AG04450 (cell line): Measurements from ENCODE around the gene GAB1. TPM values are rescaled to one million over a fixed set of nuclear protein-coding genes. Genes with fewer than 3 reads are reported as not detected.

Source experiments
- CTCF ChIA-PET: fragments of 300-600, 350-600 bp; formaldehyde crosslinking; extraction: SDS; loops from one replicate; lab custom pipeline; 2022; ENCODE audit warnings: antibody characterized with exemption, inconsistent platforms; lab: Charles Lee
- POLR2A ChIA-PET: fragments of 350-600 bp; formaldehyde crosslinking; extraction: SDS; loops from one replicate; lab custom pipeline; 2021; ENCODE audit warnings: antibody characterized with exemption, inconsistent platforms; lab: Yijun Ruan, JAX
- DNase-seq: peaks from one replicate; pipeline ENCODE4 v3.0.0-alpha.2; 2011; ENCODE audit warnings: low read depth, low spot score
- H3K27ac ChIP-seq: one replicate; pipeline ENCODE4 v1.5.1; 2012; ENCODE audit warnings: low read depth, low read length, control low read depth
- H3K27me3 ChIP-seq: one replicate; pipeline ENCODE4 v1.6.0; 2012; ENCODE audit warnings: low read length; ENCODE audit not compliant: control insufficient read depth, insufficient read depth
- H3K4me3 ChIP-seq: 2 replicates; pipeline ENCODE4 v1.5.1; 2011; ENCODE audit warnings: mild to moderate bottlenecking, low read depth, low read length, control low read depth
- H3K9me3 ChIP-seq: 2 replicates; pipeline ENCODE4 v1.5.1; 2012; ENCODE audit warnings: low read length; ENCODE audit not compliant: control insufficient read depth, insufficient read depth
- CTCF ChIP-seq: IDR thresholded peaks from 2 replicates; pipeline ENCODE4 v1.5.1; 2011; ENCODE audit warnings: low read depth, low read length, control low read depth, inconsistent platforms
- polyA plus RNA-seq: library from polyadenylated mRNA; depleted of rRNA; stranded (reverse); fragments of >200 nt; gene quantifications from 2 replicates; pipeline ENCODE4 v1.2.3, GENCODE V29; 2011

GAB1 gene
- polyA plus RNA-seq, 1 experiment = 13.8 TPM

GRCh38 chr4:143313521-143313920 lies 23.2 kb upstream of the GAB1 start:
- CTCF ChIA-PET = no interaction called here

GRCh38 chr4:143313996-143314395 lies 22.7 kb upstream of the GAB1 start:
- Histone ChIP-seq H3K4me3 (no peak overlapping the region), H3K9me3 (no peaks in the 10 kb centered on the region), H3K27ac (no peak overlapping the region), H3K27me3 (peaks cover 10% of the 10 kb centered on the region)
- ChIA-PET CTCF (no interaction called here), POLR2A (no interaction called here)
- DNase-seq = no peak
- TF ChIP-seq CTCF = no peak

More at GRCh38 chr4:143313521-143313920, 23.2 kb upstream of the GAB1 start:
- no peaks in the 10 kb centered on the region for H3K9me3 ChIP-seq
- H3K27me3 ChIP-seq = peaks cover 10% of the 10 kb centered on the region
- H3K27ac ChIP-seq = no peak overlapping the region
- POLR2A ChIA-PET = no interaction called here
- no peak for TF ChIP-seq CTCF
- no peak overlapping the region for H3K4me3 ChIP-seq
- no peak for DNase-seq

- H3K27me3 ChIP-seq = peaks cover 9% of the 10 kb centered on the region
- TF ChIP-seq CTCF = no peak
- ChIA-PET CTCF (interaction anchor here (0.6 kb wide), 1 partner anchor 183 kb away, joined by 3 read pairs; no protein-coding TSS in a partner anchor), POLR2A (no interaction called here)
- no peak overlapping the region for H3K4me3 ChIP-seq
- no peak overlapping the region for H3K27ac ChIP-seq
- no peak for DNase-seq
- H3K9me3 ChIP-seq = no peaks in the 10 kb centered on the region
Observed at GRCh38 chr4:143320113-143320512, 16.6 kb upstream of the GAB1 start.

- H3K9me3 ChIP-seq = no peaks in the 10 kb centered on the region
- ChIA-PET CTCF (interaction anchor here (1.0 kb wide), 1 partner anchor 11 kb away, joined by 3 read pairs; no protein-coding TSS in a partner anchor), POLR2A (no interaction called here)
- H3K27ac ChIP-seq = no peak overlapping the region
- no peaks in the 10 kb centered on the region for H3K27me3 ChIP-seq
- no peak for DNase-seq
- no peak for TF ChIP-seq CTCF
- H3K4me3 ChIP-seq = no peak overlapping the region
Observed at GRCh38 chr4:143326735-143327134, 9.9 kb upstream of the GAB1 start.

- TF ChIP-seq CTCF = no peak
- no peak for DNase-seq
- Histone ChIP-seq H3K27ac (no peak overlapping the region), H3K27me3 (no peaks in the 10 kb centered on the region), H3K9me3 (no peaks in the 10 kb centered on the region), H3K4me3 (no peak overlapping the region)
- ChIA-PET CTCF (interaction anchor here (0.8 to 1.0 kb wide), 2 partner anchors 14 to 123 kb away, joined by 3 read pairs; no protein-coding TSS in a partner anchor), POLR2A (no interaction called here)
Observed at GRCh38 chr4:143329985-143330384, 6.7 kb upstream of the GAB1 start.
